KMS-11 (cell line): Measurements from ENCODE around the gene MCRIP1.

Experiments
- H2AFZ ChIP-seq: fragments of 200-600 bp; sonication (generic); 2 replicates; pipeline ENCODE4 v1.6.1; 2016; ENCODE audit warnings: antibody characterized with exemption, mixed run types, low read depth
- H3K27ac ChIP-seq: fragments of 200-600 bp; sonication (generic); 2 replicates; pipeline ENCODE4 v1.6.1; 2016; ENCODE audit warnings: mild to moderate bottlenecking, mixed run types
- H3K27me3 ChIP-seq: fragments of 200-600 bp; sonication (generic); 2 replicates; pipeline ENCODE4 v1.6.1; 2017; ENCODE audit warnings: mild to moderate bottlenecking, low read depth, mixed run types, moderate library complexity; ENCODE audit not compliant: insufficient read depth
- H3K36me3 ChIP-seq: fragments of 200-600 bp; sonication (generic); 2 replicates; pipeline ENCODE4 v1.6.1; 2017; ENCODE audit warnings: mild to moderate bottlenecking, mixed run types; ENCODE audit not compliant: insufficient read depth
- H3K4me1 ChIP-seq: fragments of 200-600 bp; sonication (generic); 2 replicates; pipeline ENCODE4 v1.6.1; 2016; ENCODE audit warnings: mild to moderate bottlenecking, low read depth, mixed run types; ENCODE audit not compliant: poor library complexity, severe bottlenecking
- H3K4me2 ChIP-seq: fragments of 200-600 bp; sonication (generic); 2 replicates; pipeline ENCODE4 v1.7.0; 2016; ENCODE audit warnings: mild to moderate bottlenecking, mixed run types
- H3K4me3 ChIP-seq: fragments of 200-600 bp; sonication (generic); IDR thresholded peaks from 2 replicates; pipeline ENCODE4 v1.6.1; 2017; ENCODE audit warnings: low read depth, low read length, mixed read lengths; ENCODE audit not compliant: insufficient read depth
- H3K79me2 ChIP-seq: fragments of 200-600 bp; sonication (generic); 2 replicates; pipeline ENCODE4 v1.6.1; 2016; ENCODE audit warnings: low read depth, mixed run types; ENCODE audit not compliant: insufficient read depth
- H3K9ac ChIP-seq: fragments of 200-600 bp; sonication (generic); 2 replicates; pipeline ENCODE4 v1.6.1; 2016; ENCODE audit warnings: mild to moderate bottlenecking, mixed run types
- H4K20me1 ChIP-seq: fragments of 200-600 bp; sonication (generic); 2 replicates; pipeline ENCODE4 v1.6.1; 2016; ENCODE audit warnings: mild to moderate bottlenecking, mixed run types; ENCODE audit not compliant: insufficient read depth
- TF ChIP-seq, protein P1 (sequence below): fragments of 200-600 bp; sonication (generic); conservative IDR thresholded peaks from 2 replicates; pipeline ENCODE4 v1.6.1; 2017; ENCODE audit warnings: low read depth, mild to moderate bottlenecking, antibody characterized with exemption, low read length, moderate library complexity, mixed read lengths

Gene MCRIP1

GRCh38 chr17:81858170-81858966 is 25.3 kb upstream of the MCRIP1 start:
- Histone ChIP-seq H3K4me2 (peak overlapping the region; percentile 97), H3K9ac (no peak overlapping the region; the same call in 1 of the 2 replicates), H3K79me2 (peaks cover 86% of the 10 kb centered on the region), H3K36me3 (peaks cover 21% of the 10 kb centered on the region; the same call in 1 of the 2 replicates), H3K27ac (no peak overlapping the region), H3K4me1 (peaks cover 33% of the 10 kb centered on the region), H3K27me3 (no peaks in the 10 kb centered on the region), H4K20me1 (peaks cover 15% of the 10 kb centered on the region), H2AFZ (no peak overlapping the region), H3K4me3 (no peak overlapping the region)
- TF ChIP-seq, protein P1, sequence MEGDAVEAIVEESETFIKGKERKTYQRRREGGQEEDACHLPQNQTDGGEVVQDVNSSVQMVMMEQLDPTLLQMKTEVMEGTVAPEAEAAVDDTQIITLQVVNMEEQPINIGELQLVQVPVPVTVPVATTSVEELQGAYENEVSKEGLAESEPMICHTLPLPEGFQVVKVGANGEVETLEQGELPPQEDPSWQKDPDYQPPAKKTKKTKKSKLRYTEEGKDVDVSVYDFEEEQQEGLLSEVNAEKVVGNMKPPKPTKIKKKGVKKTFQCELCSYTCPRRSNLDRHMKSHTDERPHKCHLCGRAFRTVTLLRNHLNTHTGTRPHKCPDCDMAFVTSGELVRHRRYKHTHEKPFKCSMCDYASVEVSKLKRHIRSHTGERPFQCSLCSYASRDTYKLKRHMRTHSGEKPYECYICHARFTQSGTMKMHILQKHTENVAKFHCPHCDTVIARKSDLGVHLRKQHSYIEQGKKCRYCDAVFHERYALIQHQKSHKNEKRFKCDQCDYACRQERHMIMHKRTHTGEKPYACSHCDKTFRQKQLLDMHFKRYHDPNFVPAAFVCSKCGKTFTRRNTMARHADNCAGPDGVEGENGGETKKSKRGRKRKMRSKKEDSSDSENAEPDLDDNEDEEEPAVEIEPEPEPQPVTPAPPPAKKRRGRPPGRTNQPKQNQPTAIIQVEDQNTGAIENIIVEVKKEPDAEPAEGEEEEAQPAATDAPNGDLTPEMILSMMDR = no peak

DNA sequence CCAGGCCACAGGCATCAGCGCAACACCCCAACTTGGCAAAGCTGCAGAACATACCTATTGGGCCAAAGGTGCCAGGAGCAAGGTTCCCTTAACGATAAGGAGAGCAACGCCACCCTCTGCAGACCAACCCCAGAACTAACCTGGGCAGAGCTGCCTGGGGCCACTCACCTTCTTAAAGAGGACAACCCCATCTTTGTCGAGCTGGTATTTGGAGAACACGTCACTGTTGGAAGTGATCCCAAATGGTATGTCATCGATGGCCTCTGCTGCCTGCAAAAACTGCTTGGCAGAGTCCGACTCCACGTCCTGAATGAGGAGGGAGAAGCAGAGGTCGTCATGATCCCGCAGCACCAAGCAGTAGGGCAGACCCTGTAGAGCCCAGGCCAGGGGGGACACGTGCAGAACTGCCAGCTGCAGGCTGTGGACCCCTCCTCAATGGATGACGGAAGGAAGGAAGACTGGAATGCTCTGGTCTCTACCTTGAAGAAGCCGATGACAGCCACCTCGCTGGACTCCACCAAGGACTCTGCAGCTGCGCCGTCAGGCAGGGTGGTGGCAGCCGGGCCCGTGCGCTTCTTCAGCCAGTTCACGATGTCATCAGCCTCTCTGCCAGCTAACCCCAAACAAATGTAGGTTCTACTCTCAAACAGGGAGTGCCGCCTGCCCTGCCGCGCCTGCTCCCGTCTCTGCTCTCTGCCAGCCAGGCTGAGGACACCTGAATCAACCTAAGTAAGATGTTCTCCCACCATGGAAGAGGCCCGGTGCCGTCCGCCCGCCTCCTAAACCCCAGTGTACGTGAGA is 22.1 kb upstream of the MCRIP1 start:
- Histone ChIP-seq H2AFZ (no peak overlapping the region), H3K36me3 (peaks cover 37% of the 10 kb centered on the region; the same call in 1 of the 2 replicates), H3K4me1 (peaks cover 18% of the 10 kb centered on the region), H3K4me2 (no peak overlapping the region), H3K9ac (no peak overlapping the region), H3K27me3 (no peaks in the 10 kb centered on the region), H4K20me1 (peaks cover 15% of the 10 kb centered on the region), H3K4me3 (no peak overlapping the region), H3K79me2 (peaks cover 82% of the 10 kb centered on the region), H3K27ac (no peak overlapping the region)
- TF ChIP-seq, protein P1 = no peak; the same call in 1 of the 2 replicates

DNA sequence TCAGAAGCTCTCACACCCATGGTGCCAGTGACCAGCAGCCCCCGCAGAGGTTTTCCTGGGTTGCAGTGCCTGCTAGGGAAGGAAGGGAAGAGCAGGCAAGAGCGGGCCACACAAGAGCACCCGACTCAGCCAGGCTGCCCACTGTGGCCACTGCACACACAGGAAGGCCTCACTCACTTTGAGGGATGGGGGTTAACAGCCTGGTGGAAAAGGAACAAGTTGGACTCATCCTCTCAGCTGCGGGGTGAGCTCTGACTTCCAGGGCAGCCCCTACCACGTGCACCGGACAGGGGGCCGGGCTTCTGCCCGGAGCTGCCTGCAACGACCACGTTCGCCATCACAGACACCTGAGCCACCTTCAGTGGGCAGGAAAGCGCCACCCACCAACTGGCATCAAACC is 19.1 kb upstream of the MCRIP1 start:
- Histone ChIP-seq H3K4me3 (no peak overlapping the region), H3K36me3 (peaks cover 39% of the 10 kb centered on the region; the same call in 1 of the 2 replicates), H3K79me2 (peaks cover 53% of the 10 kb centered on the region), H2AFZ (no peak overlapping the region), H3K4me1 (no peaks in the 10 kb centered on the region), H3K9ac (no peak overlapping the region), H4K20me1 (peaks cover 6% of the 10 kb centered on the region; the same call in 1 of the 2 replicates), H3K27ac (no peak overlapping the region), H3K4me2 (no peak overlapping the region), H3K27me3 (no peaks in the 10 kb centered on the region)
- TF ChIP-seq, protein P1 = no peak

DNA sequence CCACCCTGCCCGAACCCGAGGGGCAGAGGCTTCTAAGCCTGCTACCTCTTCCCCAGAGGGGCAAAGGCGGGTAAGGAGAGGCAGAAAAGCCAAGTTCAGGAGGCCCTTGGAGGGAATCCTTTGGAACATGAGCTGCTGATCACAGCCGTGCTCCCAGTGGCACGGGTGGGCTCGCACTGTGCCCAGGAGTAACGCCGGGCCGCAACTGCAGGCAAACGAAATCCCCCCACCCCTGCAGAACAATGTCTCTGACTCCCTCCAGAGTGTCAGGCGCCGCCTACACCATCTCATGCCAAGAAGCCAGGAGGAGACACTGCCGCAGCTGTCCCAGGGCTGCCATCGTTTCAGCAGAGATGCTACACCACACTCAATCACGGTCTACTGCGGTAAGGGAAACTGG is 18.3 kb upstream of the MCRIP1 start:
- H3K36me3 ChIP-seq = peaks cover 36% of the 10 kb centered on the region; the same call in 1 of the 2 replicates
- H3K27ac ChIP-seq = no peak overlapping the region
- H3K4me2 ChIP-seq = no peak overlapping the region
- no peaks in the 10 kb centered on the region for H3K27me3 ChIP-seq
- H4K20me1 ChIP-seq = peaks cover 6% of the 10 kb centered on the region; the same call in 1 of the 2 replicates
- no peak overlapping the region for H2AFZ ChIP-seq
- no peaks in the 10 kb centered on the region for H3K4me1 ChIP-seq
- no peak overlapping the region for H3K4me3 ChIP-seq
- H3K79me2 ChIP-seq = peaks cover 44% of the 10 kb centered on the region
- no peak overlapping the region for H3K9ac ChIP-seq
- TF ChIP-seq, protein P1 = no peak
